GM23338 (cell line): Measurements from ENCODE around the gene ENOX1. TPM values are rescaled to one million over a fixed set of nuclear protein-coding genes. Genes with fewer than 3 reads are reported as not detected.

Source experiments
- ATAC-seq: fragments of 200-7000 bp; cut with Tn5 transposase; 3 replicates; pipeline ENCODE4 v1.9.1; 2020
- DNase-seq: peaks from one replicate; pipeline ENCODE4 v3.0.0-alpha.2; 2015; ENCODE audit warnings: low spot score
- H2AFZ ChIP-seq: fragments of 200-600 bp; sonication (generic); 2 replicates; pipeline ENCODE4 v1.8.0; 2016; ENCODE audit warnings: antibody characterized with exemption, mild to moderate bottlenecking, moderate library complexity
- H3F3A ChIP-seq: fragments of 200-600 bp; sonication (generic); replicated peaks from 2 replicates; pipeline ENCODE4 v1.8.0; 2017; ENCODE audit warnings: antibody characterized with exemption, mixed run types, low read depth
- H3K27ac ChIP-seq: fragments of 200-600 bp; sonication (generic); 2 replicates; pipeline ENCODE4 v1.6.1; 2016; ENCODE audit warnings: low read depth
- H3K27me3 ChIP-seq: fragments of 200-600 bp; sonication (generic); 2 replicates; pipeline ENCODE4 v1.8.0; 2016; ENCODE audit warnings: mild to moderate bottlenecking, mixed run types, moderate library complexity; ENCODE audit not compliant: insufficient read depth
- H3K36me3 ChIP-seq: fragments of 200-600 bp; sonication (generic); 2 replicates; pipeline ENCODE4 v1.8.0; 2016; ENCODE audit warnings: mild to moderate bottlenecking; ENCODE audit not compliant: insufficient read depth
- H3K4me1 ChIP-seq: fragments of 200-600 bp; sonication (generic); 2 replicates; pipeline ENCODE4 v1.8.0; 2016; ENCODE audit warnings: mild to moderate bottlenecking, moderate library complexity; ENCODE audit not compliant: insufficient read depth
- H3K4me2 ChIP-seq: fragments of 200-600 bp; sonication (generic); 2 replicates; pipeline ENCODE4 v1.7.1; 2017; ENCODE audit warnings: mixed run types
- H3K4me3 ChIP-seq: fragments of 200-600 bp; sonication (generic); 2 replicates; pipeline ENCODE4 v1.6.1; 2016; ENCODE audit warnings: mixed run types
- H3K79me2 ChIP-seq: fragments of 200-600 bp; sonication (generic); replicated peaks from 2 replicates; pipeline ENCODE4 v1.8.0; 2017; ENCODE audit warnings: mild to moderate bottlenecking; ENCODE audit not compliant: insufficient read depth
- H3K9me2 ChIP-seq: fragments of 200-600 bp; sonication (generic); 2 replicates; pipeline ENCODE4 v1.8.0; 2017; ENCODE audit not compliant: insufficient read depth
- H4K20me1 ChIP-seq: fragments of 200-600 bp; sonication (generic); replicated peaks from 2 replicates; pipeline ENCODE4 v1.8.0; 2017; ENCODE audit warnings: mild to moderate bottlenecking; ENCODE audit not compliant: insufficient read depth
- H3K27ac Mint-ChIP-seq: 2 replicates; pipeline ENCODE4 v1.8.0; 2020; ENCODE audit warnings: inconsistent platforms, mild to moderate bottlenecking, moderate library complexity, mixed read lengths
- H3K27me3 Mint-ChIP-seq: 3 replicates; pipeline ENCODE4 v1.8.0; 2022; ENCODE audit warnings: low read depth, mild to moderate bottlenecking, moderate library complexity, mixed read lengths, inconsistent platforms; ENCODE audit not compliant: insufficient read depth, poor library complexity
- H3K36me3 Mint-ChIP-seq: 3 replicates; pipeline ENCODE4 v1.8.0; 2021; ENCODE audit warnings: low read depth, mild to moderate bottlenecking, inconsistent platforms, moderate library complexity, mixed read lengths
- H3K4me1 Mint-ChIP-seq: 3 replicates; pipeline ENCODE4 v1.8.0; 2020; ENCODE audit warnings: mild to moderate bottlenecking, inconsistent platforms, mixed read lengths
- H3K4me3 Mint-ChIP-seq: 3 replicates; pipeline ENCODE4 v1.8.0; 2021; ENCODE audit warnings: moderate library complexity, mild to moderate bottlenecking, inconsistent platforms, mixed read lengths
- H3K9me3 Mint-ChIP-seq: 3 replicates; pipeline ENCODE4 v1.8.0; 2020; ENCODE audit warnings: moderate library complexity, mild to moderate bottlenecking, inconsistent platforms, mixed read lengths
- CREB1 ChIP-seq: fragments of 250-450 bp; sonication (Bioruptor Pico); IDR thresholded peaks from 2 replicates; pipeline ENCODE4 v1.5.0; 2020; ENCODE audit warnings: low read depth, mild to moderate bottlenecking, moderate library complexity
- CTCF ChIP-seq, 2 experiments: fragments of 200-600 bp in 1 of 2; sonication (generic) in 1 of 2; conservative IDR thresholded peaks; 2 replicates each; pipeline versions ENCODE4 v1.5.1 to v1.6.1; 2016 to 2017; ENCODE audit warnings: antibody characterized with exemption in 2 of 2, low read depth in 2 of 2, mild to moderate bottlenecking in 2 of 2, moderate library complexity in 1 of 2
- ETS1 ChIP-seq: IDR thresholded peaks from 2 replicates; pipeline ENCODE4 v1.6.1; 2016; ENCODE audit warnings: antibody characterized with exemption
- EZH2phosphoT487 ChIP-seq: fragments of 200-600 bp; sonication (generic); IDR thresholded peaks from one replicate; pipeline ENCODE4 v1.8.1; 2018; ENCODE audit warnings: antibody characterized with exemption; ENCODE audit not compliant: unreplicated experiment
- JUNB ChIP-seq: IDR thresholded peaks from one replicate; pipeline ENCODE4 v1.6.1; 2016; ENCODE audit warnings: antibody characterized with exemption; ENCODE audit not compliant: unreplicated experiment
- POLR2AphosphoS5 ChIP-seq: IDR thresholded peaks from 2 replicates; pipeline ENCODE4 v1.6.1; 2016; ENCODE audit warnings: antibody characterized with exemption, low read depth
- REST ChIP-seq: IDR thresholded peaks from one replicate; pipeline ENCODE4 v1.6.1; 2018; ENCODE audit warnings: antibody characterized with exemption; ENCODE audit not compliant: unreplicated experiment
- STAT1 ChIP-seq: IDR thresholded peaks from one replicate; pipeline ENCODE4 v1.6.1; 2016; ENCODE audit warnings: antibody characterized with exemption; ENCODE audit not compliant: unreplicated experiment
- ZNF114 ChIP-seq: fragments of 250-450 bp; sonication (Bioruptor Pico); IDR thresholded peaks from 2 replicates; pipeline ENCODE4 v1.5.0; 2020; ENCODE audit warnings: mild to moderate bottlenecking, moderate library complexity
- ZNF331 ChIP-seq: fragments of 250-450 bp; sonication (Bioruptor Pico); IDR thresholded peaks from 2 replicates; pipeline ENCODE4 v1.5.0; 2020; ENCODE audit warnings: low read depth, mild to moderate bottlenecking, moderate library complexity
- ZNF462 ChIP-seq: fragments of 250-450 bp; sonication (Bioruptor Pico); IDR thresholded peaks from 2 replicates; pipeline ENCODE4 v1.5.0; 2020; ENCODE audit warnings: mild to moderate bottlenecking, moderate library complexity
- polyA plus RNA-seq: library from polyadenylated mRNA; unstranded; fragments of >200 nt; fragmentation: Nextera tagmentation; extraction: Ambion mirVana; gene quantifications from 2 replicates; pipeline ENCODE4 v1.2.1, GENCODE V29; 2016
- total RNA-seq: library from RNA; depleted of rRNA; stranded (reverse); fragments of >200 nt; shearing (Covaris generic); gene quantifications from 2 replicates; pipeline ENCODE4 v1.2.3, GENCODE V29; 2014

The ENOX1 gene
- total and polyA plus RNA-seq, 2 experiments from 2014 or later: 0.66 to 0.81 TPM

GRCh38 chr13:43301346-43301969 lies 485.3 kb downstream of the ENOX1 start:
- H3K4me3 ChIP-seq: no peak overlapping the region
- no peaks in the 10 kb centered on the region for H3K27me3 ChIP-seq
- H3F3A ChIP-seq: no peaks in the 10 kb centered on the region
- ATAC-seq: no peak
- no peaks in the 10 kb centered on the region for H4K20me1 ChIP-seq
- Mint-ChIP-seq H3K4me1 (peaks cover 24% of the 10 kb centered on the region), H3K27ac (no peak overlapping the region), H3K4me3 (no peak overlapping the region), H3K36me3 (no peaks in the 10 kb centered on the region), H3K9me3 (no peaks in the 10 kb centered on the region), H3K27me3 (peaks cover 7% of the 10 kb centered on the region)
- H3K9me2 ChIP-seq: no peaks in the 10 kb centered on the region
- 0 out of 2 replicates have a peak, but pooled peaks cover 8% of the 10 kb centered on the region for H3K4me1 ChIP-seq
- H2AFZ ChIP-seq: no peak overlapping the region
- H3K4me2 ChIP-seq: no peak overlapping the region
- no peaks in the 10 kb centered on the region for H3K36me3 ChIP-seq
- TF ChIP-seq ZNF462 (CRISPR knock-in tag): no peak
- TF ChIP-seq ETS1: no peak
- TF ChIP-seq POLR2AphosphoS5: no peak
- TF ChIP-seq CTCF (conservative IDR thresholded peaks at IDR 0.05; ENCODE audit: low read depth in 2 of 2): no peak
- no peak for TF ChIP-seq EZH2phosphoT487
- TF ChIP-seq ZNF331 (CRISPR knock-in tag): no peak
- no peak for TF ChIP-seq ZNF114 (CRISPR knock-in tag)
- TF ChIP-seq JUNB: no peak
- no peak for TF ChIP-seq CREB1 (CRISPR knock-in tag)
- TF ChIP-seq STAT1: no peak
- TF ChIP-seq REST: no peak
- H3K27ac ChIP-seq: no peak overlapping the region
- no peak for DNase-seq
- no peaks in the 10 kb centered on the region for H3K79me2 ChIP-seq
